WTC11 (cell line): Measurements from ENCODE around the gene CEP350. TPM values are rescaled to one million over a fixed set of nuclear protein-coding genes. Genes with fewer than 3 reads are reported as not detected.

Experiments used
- ATAC-seq: fragments of 200-7000 bp; cut with Tn5 transposase; 2 replicates; pipeline ENCODE4 v1.10.0; 2021; ENCODE audit warnings: mild to moderate bottlenecking, moderate library complexity
- CTCF ChIA-PET: fragments of 300-600 bp; sonication (Branson Sonifier 250); formaldehyde crosslinking; loops from one replicate; lab custom pipeline; 2021; ENCODE audit warnings: antibody characterized with exemption; lab: Charles Lee
- POLR2A ChIA-PET: fragments of 350-600 bp; sonication (Branson Sonifier 250); formaldehyde crosslinking; loops from one replicate; lab custom pipeline; 2021; ENCODE audit warnings: antibody characterized with exemption; lab: Charles Lee
- DNase-seq: peaks from one replicate; pipeline ENCODE4 v3.0.0; 2021; ENCODE audit warnings: low spot score
- H3K27ac Mint-ChIP-seq: 2 replicates; pipeline ENCODE4 v1.8.0; 2021; ENCODE audit warnings: mixed read lengths
- H3K27me3 Mint-ChIP-seq: 2 replicates; pipeline ENCODE4 v1.8.0; 2021; ENCODE audit warnings: low read depth, mild to moderate bottlenecking, moderate library complexity, mixed read lengths
- H3K36me3 Mint-ChIP-seq: 2 replicates; pipeline ENCODE4 v1.8.0; 2021; ENCODE audit warnings: mixed read lengths
- H3K4me1 Mint-ChIP-seq: 2 replicates; pipeline ENCODE4 v1.8.0; 2022; ENCODE audit warnings: mixed read lengths
- H3K4me3 Mint-ChIP-seq: 2 replicates; pipeline ENCODE4 v1.8.0; 2021; ENCODE audit warnings: mild to moderate bottlenecking, moderate library complexity, mixed read lengths
- H3K9me3 Mint-ChIP-seq: 2 replicates; pipeline ENCODE4 v1.8.0; 2021; ENCODE audit warnings: mixed read lengths
- ESRRA ChIP-seq: sonication (generic); formaldehyde crosslinking; IDR thresholded peaks from 2 replicates; pipeline ENCODE4 v1.8.1; 2022; ENCODE audit warnings: mild to moderate bottlenecking, missing genetic modification reagents, borderline replicate concordance
- GABPB1 ChIP-seq: sonication (generic); formaldehyde crosslinking; IDR thresholded peaks from 2 replicates; pipeline ENCODE4 v1.8.1; 2023; ENCODE audit warnings: mild to moderate bottlenecking, missing genetic modification reagents
- GRHL2 ChIP-seq: fragments of 250-450 bp; sonication (Bioruptor Pico); IDR thresholded peaks from 2 replicates; pipeline ENCODE4 v1.8.0; 2022; ENCODE audit warnings: mild to moderate bottlenecking, moderate library complexity; ENCODE audit not compliant: insufficient replicate concordance, severe bottlenecking
- GTF2I ChIP-seq: fragments of 250-450 bp; sonication (Bioruptor Pico); conservative IDR thresholded peaks from 2 replicates; pipeline ENCODE4 v1.4.0; 2021; ENCODE audit warnings: mild to moderate bottlenecking
- HMGA2 ChIP-seq: fragments of 250-450 bp; sonication (Bioruptor Pico); IDR thresholded peaks from 2 replicates; pipeline ENCODE4 v1.4.0; 2021; ENCODE audit warnings: mild to moderate bottlenecking, moderate library complexity
- JUN ChIP-seq: sonication (generic); formaldehyde crosslinking; IDR thresholded peaks from 2 replicates; pipeline ENCODE4 v1.8.0; 2023; ENCODE audit warnings: mild to moderate bottlenecking, missing genetic modification reagents
- KAT7 ChIP-seq: sonication (generic); formaldehyde crosslinking; IDR thresholded peaks from 2 replicates; pipeline ENCODE4 v1.8.1; 2023; ENCODE audit warnings: missing genetic modification reagents, mild to moderate bottlenecking, borderline replicate concordance
- NR1H2 ChIP-seq: sonication (generic); formaldehyde crosslinking; IDR thresholded peaks from 2 replicates; pipeline ENCODE4 v1.9.0; 2021; ENCODE audit warnings: mild to moderate bottlenecking, moderate library complexity, missing genetic modification reagents
- NR2C2 ChIP-seq: sonication (generic); formaldehyde crosslinking; IDR thresholded peaks from 2 replicates; pipeline ENCODE4 v1.8.0; 2022; ENCODE audit warnings: mild to moderate bottlenecking, missing genetic modification reagents
- NR3C1 ChIP-seq: sonication (generic); formaldehyde crosslinking; conservative IDR thresholded peaks from 2 replicates; pipeline ENCODE4 v1.8.1; 2023; ENCODE audit warnings: low read depth, mild to moderate bottlenecking, missing genetic modification reagents
- TCF7 ChIP-seq: sonication (generic); formaldehyde crosslinking; IDR thresholded peaks from 2 replicates; pipeline ENCODE4 v1.8.0; 2022; ENCODE audit warnings: mild to moderate bottlenecking, low read depth, missing genetic modification reagents, moderate library complexity
- TEAD4 ChIP-seq: sonication (generic); formaldehyde crosslinking; IDR thresholded peaks from 2 replicates; pipeline ENCODE4 v1.8.0; 2022; ENCODE audit warnings: mild to moderate bottlenecking, missing genetic modification reagents
- ZNF671 ChIP-seq: fragments of 250-450 bp; sonication (Bioruptor Pico); IDR thresholded peaks from 2 replicates; pipeline ENCODE4 v1.8.0; 2021; ENCODE audit warnings: mild to moderate bottlenecking
- total RNA-seq: library from RNA; stranded (reverse); gene quantifications from 3 replicates; pipeline ENCODE4 v1.2.3, GENCODE V29; 2021
- TF ChIP-seq, protein P1 (sequence below): sonication (generic); formaldehyde crosslinking; IDR thresholded peaks from 2 replicates; pipeline ENCODE4 v1.8.0; 2023; ENCODE audit warnings: missing genetic modification reagents, mild to moderate bottlenecking, borderline replicate concordance
- TF ChIP-seq, protein P2 (sequence below): sonication (generic); formaldehyde crosslinking; IDR thresholded peaks from 2 replicates; pipeline ENCODE4 v1.8.0; 2022; ENCODE audit warnings: mild to moderate bottlenecking, missing genetic modification reagents
- TF ChIP-seq, protein P3 (sequence below): fragments of 250-450 bp; sonication (Bioruptor Pico); IDR thresholded peaks from 2 replicates; pipeline ENCODE4 v1.9.0; 2021; ENCODE audit warnings: moderate library complexity, mild to moderate bottlenecking, inconsistent platforms, borderline replicate concordance
- TF ChIP-seq, protein P4 (sequence below): sonication (generic); formaldehyde crosslinking; IDR thresholded peaks from 2 replicates; pipeline ENCODE4 v1.8.0; 2023; ENCODE audit warnings: mild to moderate bottlenecking, missing genetic modification reagents
- TF ChIP-seq, protein P5 (sequence below): sonication (generic); formaldehyde crosslinking; IDR thresholded peaks from 2 replicates; pipeline ENCODE4 v1.8.1; 2022; ENCODE audit warnings: low read depth, mild to moderate bottlenecking, moderate library complexity, missing genetic modification reagents, borderline replicate concordance
- TF ChIP-seq, protein P6 (sequence below): sonication (generic); formaldehyde crosslinking; IDR thresholded peaks from 2 replicates; pipeline ENCODE4 v1.8.0; 2022; ENCODE audit warnings: mild to moderate bottlenecking, missing genetic modification reagents

CEP350 gene
- total RNA-seq, 1 experiment from 2014 or later = 34.2 TPM

DNA sequence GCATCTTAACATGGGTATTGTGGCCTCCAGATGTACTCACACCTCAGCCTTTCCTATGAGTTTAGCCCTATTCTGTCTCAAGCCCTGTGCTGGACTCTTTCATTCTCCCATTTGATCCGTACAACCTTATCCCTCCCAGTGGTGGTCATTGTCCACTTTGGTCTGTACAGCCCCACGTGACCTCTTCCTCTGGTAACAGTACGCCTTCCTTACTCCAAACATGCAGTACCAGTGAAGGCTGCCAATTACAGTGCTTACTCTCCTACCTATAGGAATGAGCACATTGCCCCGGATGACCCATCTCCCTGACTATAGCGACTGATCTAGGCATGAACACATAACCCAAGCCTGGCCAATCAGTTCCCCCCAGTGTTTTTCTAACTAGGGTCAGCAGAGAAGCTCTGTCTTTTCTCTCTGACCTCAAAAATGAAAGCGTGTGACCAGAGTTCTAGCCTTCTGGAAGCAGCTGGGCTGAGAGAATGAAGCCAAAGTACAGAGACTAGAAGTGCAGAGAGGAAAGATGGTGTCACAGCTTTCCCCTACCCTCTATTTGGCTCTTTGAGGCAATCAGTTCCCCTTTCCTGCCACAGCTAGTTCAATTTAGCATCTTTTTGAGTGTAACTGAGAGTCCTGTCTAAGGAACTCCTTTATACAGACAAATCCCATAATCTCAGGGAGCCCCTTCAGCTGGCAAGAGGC, 190.2 kb downstream of the CEP350 start:
- POLR2A ChIA-PET = interaction anchor here (1.1 kb wide), 1 partner anchor 9 kb away, joined by 6 read pairs; the partner anchor contains the start of gene QSOX1
- DNase-seq = no peak
- CTCF ChIA-PET = interaction anchor here (0.9 to 1.3 kb wide), 4 partner anchors 23 to 335 kb away, joined by 3 to 4 read pairs (median 3); no protein-coding TSS in a partner anchor
- H3K27ac Mint-ChIP-seq = no peak overlapping the region
- no peaks in the 10 kb centered on the region; the same call in 1 of the 2 replicates for H3K27me3 Mint-ChIP-seq
- no peaks in the 10 kb centered on the region for H3K36me3 Mint-ChIP-seq
- TF ChIP-seq, protein P1, sequence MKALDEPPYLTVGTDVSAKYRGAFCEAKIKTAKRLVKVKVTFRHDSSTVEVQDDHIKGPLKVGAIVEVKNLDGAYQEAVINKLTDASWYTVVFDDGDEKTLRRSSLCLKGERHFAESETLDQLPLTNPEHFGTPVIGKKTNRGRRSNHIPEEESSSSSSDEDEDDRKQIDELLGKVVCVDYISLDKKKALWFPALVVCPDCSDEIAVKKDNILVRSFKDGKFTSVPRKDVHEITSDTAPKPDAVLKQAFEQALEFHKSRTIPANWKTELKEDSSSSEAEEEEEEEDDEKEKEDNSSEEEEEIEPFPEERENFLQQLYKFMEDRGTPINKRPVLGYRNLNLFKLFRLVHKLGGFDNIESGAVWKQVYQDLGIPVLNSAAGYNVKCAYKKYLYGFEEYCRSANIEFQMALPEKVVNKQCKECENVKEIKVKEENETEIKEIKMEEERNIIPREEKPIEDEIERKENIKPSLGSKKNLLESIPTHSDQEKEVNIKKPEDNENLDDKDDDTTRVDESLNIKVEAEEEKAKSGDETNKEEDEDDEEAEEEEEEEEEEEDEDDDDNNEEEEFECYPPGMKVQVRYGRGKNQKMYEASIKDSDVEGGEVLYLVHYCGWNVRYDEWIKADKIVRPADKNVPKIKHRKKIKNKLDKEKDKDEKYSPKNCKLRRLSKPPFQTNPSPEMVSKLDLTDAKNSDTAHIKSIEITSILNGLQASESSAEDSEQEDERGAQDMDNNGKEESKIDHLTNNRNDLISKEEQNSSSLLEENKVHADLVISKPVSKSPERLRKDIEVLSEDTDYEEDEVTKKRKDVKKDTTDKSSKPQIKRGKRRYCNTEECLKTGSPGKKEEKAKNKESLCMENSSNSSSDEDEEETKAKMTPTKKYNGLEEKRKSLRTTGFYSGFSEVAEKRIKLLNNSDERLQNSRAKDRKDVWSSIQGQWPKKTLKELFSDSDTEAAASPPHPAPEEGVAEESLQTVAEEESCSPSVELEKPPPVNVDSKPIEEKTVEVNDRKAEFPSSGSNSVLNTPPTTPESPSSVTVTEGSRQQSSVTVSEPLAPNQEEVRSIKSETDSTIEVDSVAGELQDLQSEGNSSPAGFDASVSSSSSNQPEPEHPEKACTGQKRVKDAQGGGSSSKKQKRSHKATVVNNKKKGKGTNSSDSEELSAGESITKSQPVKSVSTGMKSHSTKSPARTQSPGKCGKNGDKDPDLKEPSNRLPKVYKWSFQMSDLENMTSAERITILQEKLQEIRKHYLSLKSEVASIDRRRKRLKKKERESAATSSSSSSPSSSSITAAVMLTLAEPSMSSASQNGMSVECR (CRISPR knock-in tag) = no peak
- TF ChIP-seq, protein P2, sequence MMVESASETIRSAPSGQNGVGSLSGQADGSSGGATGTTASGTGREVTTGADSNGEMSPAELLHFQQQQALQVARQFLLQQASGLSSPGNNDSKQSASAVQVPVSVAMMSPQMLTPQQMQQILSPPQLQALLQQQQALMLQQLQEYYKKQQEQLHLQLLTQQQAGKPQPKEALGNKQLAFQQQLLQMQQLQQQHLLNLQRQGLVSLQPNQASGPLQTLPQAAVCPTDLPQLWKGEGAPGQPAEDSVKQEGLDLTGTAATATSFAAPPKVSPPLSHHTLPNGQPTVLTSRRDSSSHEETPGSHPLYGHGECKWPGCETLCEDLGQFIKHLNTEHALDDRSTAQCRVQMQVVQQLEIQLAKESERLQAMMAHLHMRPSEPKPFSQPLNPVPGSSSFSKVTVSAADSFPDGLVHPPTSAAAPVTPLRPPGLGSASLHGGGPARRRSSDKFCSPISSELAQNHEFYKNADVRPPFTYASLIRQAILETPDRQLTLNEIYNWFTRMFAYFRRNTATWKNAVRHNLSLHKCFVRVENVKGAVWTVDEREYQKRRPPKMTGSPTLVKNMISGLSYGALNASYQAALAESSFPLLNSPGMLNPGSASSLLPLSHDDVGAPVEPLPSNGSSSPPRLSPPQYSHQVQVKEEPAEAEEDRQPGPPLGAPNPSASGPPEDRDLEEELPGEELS = no peak
- TF ChIP-seq, protein P3, sequence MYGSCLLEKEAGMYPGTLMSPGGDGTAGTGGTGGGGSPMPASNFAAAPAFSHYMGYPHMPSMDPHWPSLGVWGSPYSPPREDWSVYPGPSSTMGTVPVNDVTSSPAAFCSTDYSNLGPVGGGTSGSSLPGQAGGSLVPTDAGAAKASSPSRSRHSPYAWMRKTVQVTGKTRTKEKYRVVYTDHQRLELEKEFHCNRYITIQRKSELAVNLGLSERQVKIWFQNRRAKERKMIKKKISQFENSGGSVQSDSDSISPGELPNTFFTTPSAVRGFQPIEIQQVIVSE = no peak
- TF ChIP-seq, protein P4, sequence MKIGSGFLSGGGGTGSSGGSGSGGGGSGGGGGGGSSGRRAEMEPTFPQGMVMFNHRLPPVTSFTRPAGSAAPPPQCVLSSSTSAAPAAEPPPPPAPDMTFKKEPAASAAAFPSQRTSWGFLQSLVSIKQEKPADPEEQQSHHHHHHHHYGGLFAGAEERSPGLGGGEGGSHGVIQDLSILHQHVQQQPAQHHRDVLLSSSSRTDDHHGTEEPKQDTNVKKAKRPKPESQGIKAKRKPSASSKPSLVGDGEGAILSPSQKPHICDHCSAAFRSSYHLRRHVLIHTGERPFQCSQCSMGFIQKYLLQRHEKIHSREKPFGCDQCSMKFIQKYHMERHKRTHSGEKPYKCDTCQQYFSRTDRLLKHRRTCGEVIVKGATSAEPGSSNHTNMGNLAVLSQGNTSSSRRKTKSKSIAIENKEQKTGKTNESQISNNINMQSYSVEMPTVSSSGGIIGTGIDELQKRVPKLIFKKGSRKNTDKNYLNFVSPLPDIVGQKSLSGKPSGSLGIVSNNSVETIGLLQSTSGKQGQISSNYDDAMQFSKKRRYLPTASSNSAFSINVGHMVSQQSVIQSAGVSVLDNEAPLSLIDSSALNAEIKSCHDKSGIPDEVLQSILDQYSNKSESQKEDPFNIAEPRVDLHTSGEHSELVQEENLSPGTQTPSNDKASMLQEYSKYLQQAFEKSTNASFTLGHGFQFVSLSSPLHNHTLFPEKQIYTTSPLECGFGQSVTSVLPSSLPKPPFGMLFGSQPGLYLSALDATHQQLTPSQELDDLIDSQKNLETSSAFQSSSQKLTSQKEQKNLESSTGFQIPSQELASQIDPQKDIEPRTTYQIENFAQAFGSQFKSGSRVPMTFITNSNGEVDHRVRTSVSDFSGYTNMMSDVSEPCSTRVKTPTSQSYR = no peak
- TF ChIP-seq GTF2I (no peak), TCF7 (CRISPR knock-in tag) (no peak), GABPB1 (CRISPR knock-in tag) (no peak), NR2C2 (CRISPR knock-in tag) (no peak), NR1H2 (CRISPR knock-in tag) (no peak), ZNF671 (CRISPR knock-in tag) (no peak), GRHL2 (no peak), TEAD4 (CRISPR knock-in tag) (no peak), HMGA2 (CRISPR knock-in tag) (no peak), KAT7 (CRISPR knock-in tag) (no peak), JUN (CRISPR knock-in tag) (no peak), ESRRA (no peak), NR3C1 (no peak)
- TF ChIP-seq, protein P5, sequence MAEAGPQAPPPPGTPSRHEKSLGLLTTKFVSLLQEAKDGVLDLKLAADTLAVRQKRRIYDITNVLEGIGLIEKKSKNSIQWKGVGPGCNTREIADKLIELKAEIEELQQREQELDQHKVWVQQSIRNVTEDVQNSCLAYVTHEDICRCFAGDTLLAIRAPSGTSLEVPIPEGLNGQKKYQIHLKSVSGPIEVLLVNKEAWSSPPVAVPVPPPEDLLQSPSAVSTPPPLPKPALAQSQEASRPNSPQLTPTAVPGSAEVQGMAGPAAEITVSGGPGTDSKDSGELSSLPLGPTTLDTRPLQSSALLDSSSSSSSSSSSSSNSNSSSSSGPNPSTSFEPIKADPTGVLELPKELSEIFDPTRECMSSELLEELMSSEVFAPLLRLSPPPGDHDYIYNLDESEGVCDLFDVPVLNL (CRISPR knock-in tag) = no peak
- TF ChIP-seq, protein P6, sequence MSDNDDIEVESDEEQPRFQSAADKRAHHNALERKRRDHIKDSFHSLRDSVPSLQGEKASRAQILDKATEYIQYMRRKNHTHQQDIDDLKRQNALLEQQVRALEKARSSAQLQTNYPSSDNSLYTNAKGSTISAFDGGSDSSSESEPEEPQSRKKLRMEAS = no peak
- TF ChIP-seq, all 79 proteins: peak for 0
- no peaks in the 10 kb centered on the region for H3K9me3 Mint-ChIP-seq
- no peak for ATAC-seq
- H3K4me1 Mint-ChIP-seq = no peaks in the 10 kb centered on the region
- H3K4me3 Mint-ChIP-seq = no peak overlapping the region
